CD4-positive, alpha-beta T cell treated with Interleukin-4 for 4 hours (primary cell): ENCODE data around the gene KIF18B.

Experiments used
- DNase-seq: peaks from one replicate; pipeline ENCODE4 v3.0.0-alpha.2; 2020

Gene KIF18B

GRCh38 chr17:44917456-44917855 lies 30.1 kb downstream of the KIF18B start:
- no peak for DNase-seq

- no peak for DNase-seq
Observed at GRCh38 chr17:44916781-44917241, 30.8 kb downstream of the KIF18B start.

GRCh38 chr17:44915862-44916780 lies 31.5 kb downstream of the KIF18B start:
- DNase-seq = no peak

GRCh38 chr17:44915321-44915726 lies 32.2 kb downstream of the KIF18B start, which contains the start of gene GFAP:
GFAP (minus strand) TSS chr17:44915500; CDS start chr17:44915486, 14 bp downstream.
- no peak for DNase-seq

GRCh38 chr17:44914698-44915271 lies 32.8 kb downstream of the KIF18B start:
- DNase-seq = no peak

GRCh38 chr17:44914148-44914547 lies 33.4 kb downstream of the KIF18B start:
- no peak for DNase-seq

- no peak for DNase-seq
Observed at GRCh38 chr17:44913676-44914075, 33.9 kb downstream of the KIF18B start.

- DNase-seq = no peak
Observed at GRCh38 chr17:44912763-44913544, 34.6 kb downstream of the KIF18B start.

GRCh38 chr17:44911133-44912001 lies 36.2 kb downstream of the KIF18B start:
- DNase-seq = peak; percentile 53

- no peak for DNase-seq
Observed at GRCh38 chr17:44910231-44911106, 37.1 kb downstream of the KIF18B start.

- no peak for DNase-seq
Observed at GRCh38 chr17:44909681-44910144, 37.9 kb downstream of the KIF18B start.

GRCh38 chr17:44908761-44909326 lies 38.7 kb downstream of the KIF18B start:
- no peak for DNase-seq

GRCh38 chr17:44907729-44908470 lies 39.7 kb downstream of the KIF18B start:
- no peak for DNase-seq

GRCh38 chr17:44906763-44907728 lies 40.5 kb downstream of the KIF18B start:
- DNase-seq = no peak

GRCh38 chr17:44906010-44906646 lies 41.4 kb downstream of the KIF18B start:
- no peak for DNase-seq

- no peak for DNase-seq
Observed at GRCh38 chr17:44905006-44906000, 42.3 kb downstream of the KIF18B start.
